Nephron (organoid): ENCODE measurements around the gene SLC35E2B.
"Not testable (repeated sequence)": the region's sequence is repeated elsewhere in the genome, so short reads cannot be mapped to it uniquely, and the experiment has no call there.

ENCODE experiments used
- H3K27ac Mint-ChIP-seq, 3 experiments: 2 replicates each; pipeline ENCODE4 v1.8.0; 2020; ENCODE audit warnings: mixed read lengths in 3 of 3, mild to moderate bottlenecking in 2 of 3, moderate library complexity in 1 of 3
- H3K27me3 Mint-ChIP-seq: 2 replicates; pipeline ENCODE4 v1.8.0; 2021; ENCODE audit warnings: low read depth, mild to moderate bottlenecking, moderate library complexity, mixed read lengths
- H3K36me3 Mint-ChIP-seq: 2 replicates; pipeline ENCODE4 v1.8.0; 2020; ENCODE audit warnings: low read depth, mixed read lengths
- H3K4me1 Mint-ChIP-seq: 2 replicates; pipeline ENCODE4 v1.8.0; 2020; ENCODE audit warnings: mixed read lengths
- H3K4me3 Mint-ChIP-seq, 3 experiments: 2 replicates each; pipeline ENCODE4 v1.8.0; 2020; ENCODE audit warnings: mild to moderate bottlenecking in 3 of 3, mixed read lengths in 3 of 3, moderate library complexity in 2 of 3
- H3K9me3 Mint-ChIP-seq: 2 replicates; pipeline ENCODE4 v1.8.0; 2020; ENCODE audit warnings: mixed read lengths
- CTCF ChIP-seq, 3 experiments: fragments of 200-600 bp; sonication (generic); IDR thresholded peaks; one replicate each; pipeline ENCODE4 v1.5.0; 2021; ENCODE audit warnings: antibody characterized with exemption in 3 of 3; ENCODE audit not compliant: unreplicated experiment in 3 of 3

Gene SLC35E2B

DNA sequence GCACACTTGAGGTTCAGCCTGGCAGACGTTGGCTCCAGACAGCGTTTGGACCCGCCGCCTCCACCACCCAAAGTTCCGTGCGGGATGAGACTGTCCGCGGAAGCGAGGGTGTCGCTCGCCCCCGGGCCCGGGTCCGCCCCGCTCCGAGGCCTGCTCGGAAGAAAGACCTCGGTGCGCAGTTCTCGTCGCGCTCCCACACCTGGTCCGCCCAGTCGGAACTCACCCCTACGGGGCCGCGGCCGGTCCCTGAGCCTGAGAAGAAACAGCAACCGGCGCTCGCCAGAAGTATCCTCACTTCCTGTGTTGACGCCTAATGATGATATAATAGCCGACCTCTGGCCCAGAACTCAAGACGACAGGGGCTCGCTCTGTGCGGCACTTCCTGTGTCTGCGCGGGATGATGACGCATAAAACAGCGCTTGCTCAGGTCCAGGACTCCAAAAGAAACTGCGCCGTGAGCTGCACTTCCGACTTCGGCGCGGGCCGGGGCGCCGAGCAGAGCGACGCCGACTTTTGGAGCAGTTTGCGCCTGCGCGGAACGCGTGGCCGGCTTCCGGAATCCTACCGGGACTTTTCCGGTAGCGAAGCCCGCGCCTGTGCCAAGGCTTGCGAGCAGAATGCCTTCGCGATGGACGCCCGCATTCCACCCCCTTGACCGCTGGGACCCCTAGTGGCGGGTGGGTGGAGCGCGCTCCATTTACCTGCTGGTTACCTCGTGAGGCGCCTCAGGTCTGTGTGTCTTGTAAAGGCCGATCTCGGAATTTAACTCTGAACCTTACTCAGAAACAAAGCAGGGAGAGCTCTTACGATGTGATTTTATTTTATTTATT, 31.7 kb upstream of the SLC35E2B start, which contains the start of gene CDK11A:
Gene CDK11A (minus strand): TSS at position 323 of the 830 bp plus-strand sequence. CDS start 1,539 bp downstream, outside the sequence.
- not testable (repeated sequence) for H3K9me3 Mint-ChIP-seq, H3K27me3 Mint-ChIP-seq, H3K4me1 Mint-ChIP-seq
- peak in 2 of 3 experiments; percentile 31 to 35 for TF ChIP-seq CTCF (IDR thresholded peaks at IDR 0.05; ENCODE audit: unreplicated experiment in 3 of 3)
- Mint-ChIP-seq H3K36me3 (peaks cover 21% of the 10 kb centered on the region), H3K4me3 (peak within 1 kb of the TSS; percentile 88 to 94 (median 93)), H3K27ac (peak within 1 kb of the TSS; percentile 94 to 97 (median 95))

GRCh38 chr1:1721201-1721600, 28.6 kb upstream of the SLC35E2B start:
- Mint-ChIP-seq H3K9me3 (no peaks in the 10 kb centered on the region), H3K4me3 (peak overlapping the region in 2 of 3 experiments; percentile 25 to 41), H3K27me3 (no peaks in the 10 kb centered on the region), H3K27ac (peak overlapping the region in 1 of 3 experiments; percentile 20), H3K4me1 (peaks cover 7% of the 10 kb centered on the region), H3K36me3 (peaks cover 29% of the 10 kb centered on the region)
- no peak for TF ChIP-seq CTCF (IDR thresholded peaks at IDR 0.05; ENCODE audit: unreplicated experiment in 3 of 3)

GRCh38 chr1:1715109-1715883, 22.7 kb upstream of the SLC35E2B start:
- not testable (repeated sequence) for H3K4me1 Mint-ChIP-seq, H3K4me3 Mint-ChIP-seq, H3K27ac Mint-ChIP-seq, H3K9me3 Mint-ChIP-seq, H3K27me3 Mint-ChIP-seq
- peaks cover 28% of the 10 kb centered on the region for H3K36me3 Mint-ChIP-seq

GRCh38 chr1:1707897-1708296, 15.3 kb upstream of the SLC35E2B start:
- H3K27ac Mint-ChIP-seq = not testable (repeated sequence)

GRCh38 chr1:1707241-1707640, 14.6 kb upstream of the SLC35E2B start:
- H3K9me3 Mint-ChIP-seq, H3K27me3 Mint-ChIP-seq, H3K4me1 Mint-ChIP-seq, H3K36me3 Mint-ChIP-seq, H3K4me3 Mint-ChIP-seq, H3K27ac Mint-ChIP-seq: not testable (repeated sequence)

More at GRCh38 chr1:1707897-1708296, 15.3 kb upstream of the SLC35E2B start:
- not testable (repeated sequence) for H3K27me3 Mint-ChIP-seq, H3K4me1 Mint-ChIP-seq, H3K4me3 Mint-ChIP-seq, H3K9me3 Mint-ChIP-seq, H3K36me3 Mint-ChIP-seq

GRCh38 chr1:1705623-1706022, 13.0 kb upstream of the SLC35E2B start:
- not testable (repeated sequence) for H3K4me1 Mint-ChIP-seq, H3K36me3 Mint-ChIP-seq, H3K9me3 Mint-ChIP-seq, H3K4me3 Mint-ChIP-seq, H3K27me3 Mint-ChIP-seq, H3K27ac Mint-ChIP-seq

DNA sequence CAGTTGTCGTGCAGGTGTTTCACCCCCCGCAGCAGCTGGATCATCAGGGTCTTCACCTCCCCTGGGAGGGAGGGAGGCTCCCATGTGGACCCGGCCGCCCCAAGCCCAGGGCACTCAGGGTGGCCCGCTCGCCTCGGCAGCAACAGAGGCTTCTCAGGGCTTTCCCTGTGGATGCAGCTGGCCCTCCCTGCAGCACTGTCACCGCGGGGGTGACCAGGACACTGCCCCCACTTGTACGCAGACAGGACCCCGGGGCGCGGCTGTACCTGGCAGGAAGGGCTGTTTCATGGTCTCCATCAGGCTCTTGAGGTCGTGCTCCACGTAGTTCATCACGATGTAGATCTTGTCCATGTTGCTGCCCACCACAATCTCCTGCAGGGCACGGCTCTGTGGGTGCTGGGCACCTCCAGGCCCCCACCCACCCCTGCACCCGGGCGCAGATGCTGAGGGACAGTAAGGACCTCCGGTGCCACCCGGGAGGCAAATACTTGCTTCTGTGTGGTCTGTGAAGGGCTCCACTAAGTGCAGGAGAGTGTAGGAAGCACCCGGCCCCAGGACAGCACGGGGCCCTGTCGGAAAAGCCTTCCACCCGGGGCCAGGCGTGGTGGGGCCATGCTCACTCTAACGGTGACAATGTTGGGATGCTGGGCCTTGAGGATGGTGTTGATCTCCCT, 11.8 kb upstream of the SLC35E2B start:
- not testable (repeated sequence) for H3K27me3 Mint-ChIP-seq, H3K36me3 Mint-ChIP-seq, H3K4me1 Mint-ChIP-seq, H3K9me3 Mint-ChIP-seq, H3K27ac Mint-ChIP-seq, H3K4me3 Mint-ChIP-seq

- no peak overlapping the region for H3K4me3 Mint-ChIP-seq
- TF ChIP-seq CTCF (IDR thresholded peaks at IDR 0.05; ENCODE audit: unreplicated experiment in 3 of 3) = no peak
- H3K36me3 Mint-ChIP-seq = no peaks in the 10 kb centered on the region
- no peaks in the 10 kb centered on the region for H3K4me1 Mint-ChIP-seq
- H3K27me3 Mint-ChIP-seq = no peaks in the 10 kb centered on the region
- no peaks in the 10 kb centered on the region for H3K9me3 Mint-ChIP-seq
- H3K27ac Mint-ChIP-seq = no peak overlapping the region
Observed at GRCh38 chr1:1703796-1704195, 11.2 kb upstream of the SLC35E2B start.

- not testable (repeated sequence) for H3K27ac Mint-ChIP-seq, H3K4me3 Mint-ChIP-seq, H3K36me3 Mint-ChIP-seq, H3K27me3 Mint-ChIP-seq, H3K9me3 Mint-ChIP-seq, H3K4me1 Mint-ChIP-seq
Observed at GRCh38 chr1:1702506-1702905, 9.9 kb upstream of the SLC35E2B start.

- not testable (repeated sequence) for H3K4me3 Mint-ChIP-seq, H3K36me3 Mint-ChIP-seq, H3K9me3 Mint-ChIP-seq, H3K4me1 Mint-ChIP-seq, H3K27ac Mint-ChIP-seq, H3K27me3 Mint-ChIP-seq
Observed at GRCh38 chr1:1700557-1700956, 8.0 kb upstream of the SLC35E2B start.

GRCh38 chr1:1700067-1700466, 7.5 kb upstream of the SLC35E2B start:
- H3K27ac Mint-ChIP-seq, H3K4me3 Mint-ChIP-seq, H3K36me3 Mint-ChIP-seq, H3K27me3 Mint-ChIP-seq, H3K4me1 Mint-ChIP-seq, H3K9me3 Mint-ChIP-seq: not testable (repeated sequence)
